ENCODE measurements around the gene UBAP2L.
"Not testable (repeated sequence)": the region's sequence is repeated elsewhere in the genome, so short reads cannot be mapped to it uniquely, and the experiment has no call there.

The UBAP2L gene

GRCh38 chr1:154220071-154220969 is at the start of gene UBAP2L:
Gene UBAP2L, plus strand, starts transcription at chr1:154220955. Its CDS starts 4,169 bp downstream, at chr1:154225124.
- DNase-seq = peak; percentile 99

- DNase-seq = no peak
These were observed 49.6 kb upstream of the UBAP2L start for GRCh38 chr1:154171223-154171583.

- DNase-seq = no peak
These were observed 48.9 kb upstream of the UBAP2L start for GRCh38 chr1:154171880-154172279.

- DNase-seq = no peak
These were observed 46.1 kb upstream of the UBAP2L start for GRCh38 chr1:154174654-154175053.

- no peak for DNase-seq
These were observed 44.4 kb upstream of the UBAP2L start for GRCh38 chr1:154176337-154176736.

GRCh38 chr1:154178013-154178412 is 42.7 kb upstream of the UBAP2L start:
- no peak for DNase-seq

GRCh38 chr1:154178911-154179811 is 41.6 kb upstream of the UBAP2L start:
- DNase-seq = no peak

GRCh38 chr1:154179946-154180687 is 40.6 kb upstream of the UBAP2L start:
- no peak for DNase-seq

- no peak for DNase-seq
These were observed 38.8 kb upstream of the UBAP2L start for GRCh38 chr1:154181944-154182343.

GRCh38 chr1:154182344-154183045 is 38.3 kb upstream of the UBAP2L start:
- peak; percentile 83 for DNase-seq

- peak; percentile 98 for DNase-seq
These were observed 37.5 kb upstream of the UBAP2L start for GRCh38 chr1:154183046-154183915.

GRCh38 chr1:154186177-154186576 is 34.6 kb upstream of the UBAP2L start:
- DNase-seq = no peak

- no peak for DNase-seq
These were observed 33.8 kb upstream of the UBAP2L start for GRCh38 chr1:154186852-154187501.

GRCh38 chr1:154190550-154190949 is 30.2 kb upstream of the UBAP2L start:
- DNase-seq = no peak

GRCh38 chr1:154191990-154192461 is 28.7 kb upstream of the UBAP2L start, which contains the start of gene TPM3:
Gene TPM3, minus strand, starts transcription at chr1:154192100. Its CDS starts 82 bp downstream, at chr1:154192018.
- no peak for DNase-seq

- no peak for DNase-seq
These were observed 28.3 kb upstream of the UBAP2L start for GRCh38 chr1:154192476-154192875.

GRCh38 chr1:154193821-154194220 is 26.9 kb upstream of the UBAP2L start:
- DNase-seq = no peak

GRCh38 chr1:154198756-154199562 is 21.8 kb upstream of the UBAP2L start:
- no peak for DNase-seq

- DNase-seq = no peak
These were observed 21.2 kb upstream of the UBAP2L start for GRCh38 chr1:154199563-154199879.

GRCh38 chr1:154205778-154206177 is 15.0 kb upstream of the UBAP2L start:
- not testable (repeated sequence) for DNase-seq
